GM18507 (cell line): ENCODE results near the gene ATG16L1.

ENCODE experiments used
- DNase-seq: peaks from one replicate; pipeline ENCODE4 v3.0.0; 2011; ENCODE audit warnings: low read depth; ENCODE audit not compliant: insufficient read length; ENCODE audit errors: extremely low spot score
- FAIRE-seq: peaks from 2 replicates; lab custom pipeline; 2011; peaks lifted over from hg19 to GRCh38; lab: Jason Lieb, UNC

Gene ATG16L1

DNA sequence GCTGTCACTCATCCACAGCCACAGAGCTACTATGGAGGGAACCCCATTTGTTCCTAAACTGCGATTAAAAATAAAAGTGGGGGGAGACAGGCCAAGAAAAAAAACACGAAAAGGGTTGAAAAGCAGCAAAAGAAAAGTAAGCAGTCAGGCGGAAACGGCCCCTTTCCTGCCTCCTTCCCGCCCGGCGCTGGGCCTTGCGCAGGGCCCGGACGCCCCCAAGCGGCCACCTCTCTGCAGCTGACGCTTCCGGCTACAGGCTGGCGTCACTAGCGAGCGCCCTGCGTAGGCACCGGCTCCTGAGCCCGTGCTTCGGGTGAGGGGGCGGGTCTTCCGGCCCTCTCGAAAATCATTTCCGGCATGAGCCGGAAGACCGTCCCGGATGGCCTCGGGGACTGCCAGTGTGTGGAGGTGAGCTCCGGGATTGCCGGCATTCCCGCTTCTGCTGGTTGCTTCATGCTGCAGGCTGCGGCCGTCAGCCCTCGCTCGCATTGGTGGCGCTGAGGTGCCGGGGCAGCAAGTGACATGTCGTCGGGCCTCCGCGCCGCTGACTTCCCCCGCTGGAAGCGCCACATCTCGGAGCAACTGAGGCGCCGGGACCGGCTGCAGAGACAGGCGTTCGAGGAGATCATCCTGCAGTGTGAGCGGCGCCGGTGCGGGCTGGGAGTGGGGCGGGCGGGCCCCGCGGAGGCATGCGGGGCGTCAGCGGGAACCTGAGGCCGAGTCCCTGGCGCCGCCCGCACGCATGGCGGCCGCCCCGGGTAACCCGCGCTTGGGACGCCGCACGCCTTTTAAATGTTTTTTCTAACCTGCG lies at the start of gene ATG16L1:
ATG16L1 (plus strand) TSS at position 368 of the 811 bp plus-strand sequence; CDS start at position 523, 155 bp downstream.
- FAIRE-seq: peak; percentile 94
- DNase-seq: peak; percentile 99

DNA sequence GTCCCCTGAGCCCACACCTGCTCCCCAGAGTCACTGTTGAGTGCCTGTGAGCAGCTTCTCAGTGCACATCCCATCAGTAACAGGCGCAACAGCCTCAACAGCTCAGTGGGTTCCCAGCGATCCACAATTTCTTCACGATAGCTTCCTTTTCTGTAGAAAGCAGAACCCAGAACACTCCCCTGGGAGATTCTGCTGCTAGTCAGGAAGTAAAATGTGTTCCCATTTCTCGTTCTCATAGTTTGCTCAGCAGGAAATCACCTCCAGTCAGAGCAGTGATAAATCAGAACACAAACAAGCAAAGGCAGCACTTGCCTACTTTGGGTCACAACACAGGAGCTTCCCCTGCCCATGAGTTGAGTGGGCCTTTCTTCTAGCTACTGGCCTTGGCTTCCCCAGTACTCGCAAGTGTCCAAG lies 48.9 kb upstream of the ATG16L1 start:
- DNase-seq: no peak
- peak; percentile 65 for FAIRE-seq

DNA sequence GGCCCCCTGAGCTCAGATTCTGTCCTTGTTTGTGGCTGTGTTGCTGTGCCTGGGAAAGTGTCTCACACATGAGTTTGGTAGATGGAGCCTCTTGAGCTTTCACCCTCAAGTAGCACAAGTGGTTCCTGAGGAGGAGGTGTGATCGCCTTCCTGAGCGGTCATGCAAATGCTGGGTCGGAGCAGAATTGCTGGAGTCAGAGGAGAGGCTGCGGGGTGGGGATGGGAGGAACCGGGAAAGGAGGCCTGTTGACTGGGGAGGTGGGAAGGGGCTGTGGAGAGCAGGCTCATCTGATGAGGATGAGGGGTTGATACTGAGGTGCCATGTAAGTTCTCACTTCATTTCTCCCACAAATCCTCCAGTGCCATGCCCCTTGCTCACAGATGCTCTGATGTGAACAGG lies 48.4 kb upstream of the ATG16L1 start:
- no peak for DNase-seq
- FAIRE-seq: no peak

DNA sequence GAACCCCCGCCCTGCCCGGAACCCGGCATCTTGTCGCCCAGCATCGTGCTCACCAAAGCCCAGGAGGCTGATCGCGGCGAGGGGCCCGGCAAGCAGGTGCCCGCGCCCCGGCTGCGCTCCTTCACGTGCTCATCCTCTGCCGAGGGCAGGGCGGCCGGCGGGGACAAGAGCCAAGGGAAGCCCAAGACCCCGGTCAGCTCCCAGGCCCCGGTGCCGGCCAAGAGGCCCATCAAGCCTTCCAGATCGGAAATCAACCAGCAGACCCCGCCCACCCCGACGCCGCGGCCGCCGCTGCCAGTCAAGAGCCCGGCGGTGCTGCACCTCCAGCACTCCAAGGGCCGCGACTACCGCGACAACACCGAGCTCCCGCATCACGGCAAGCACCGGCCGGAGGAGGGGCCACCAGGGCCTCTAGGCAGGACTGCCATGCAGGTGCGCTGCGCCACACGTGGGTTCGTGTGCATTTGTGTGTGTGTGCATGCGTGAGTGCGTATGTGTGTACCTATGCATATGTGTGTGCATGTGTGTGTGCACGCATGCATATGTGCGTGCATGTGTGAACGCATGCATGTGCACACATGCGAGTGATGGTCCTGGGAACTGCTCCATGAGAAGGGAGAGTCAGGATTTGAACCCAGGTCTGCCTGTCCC lies 47.1 kb upstream of the ATG16L1 start:
- no peak for FAIRE-seq

DNA sequence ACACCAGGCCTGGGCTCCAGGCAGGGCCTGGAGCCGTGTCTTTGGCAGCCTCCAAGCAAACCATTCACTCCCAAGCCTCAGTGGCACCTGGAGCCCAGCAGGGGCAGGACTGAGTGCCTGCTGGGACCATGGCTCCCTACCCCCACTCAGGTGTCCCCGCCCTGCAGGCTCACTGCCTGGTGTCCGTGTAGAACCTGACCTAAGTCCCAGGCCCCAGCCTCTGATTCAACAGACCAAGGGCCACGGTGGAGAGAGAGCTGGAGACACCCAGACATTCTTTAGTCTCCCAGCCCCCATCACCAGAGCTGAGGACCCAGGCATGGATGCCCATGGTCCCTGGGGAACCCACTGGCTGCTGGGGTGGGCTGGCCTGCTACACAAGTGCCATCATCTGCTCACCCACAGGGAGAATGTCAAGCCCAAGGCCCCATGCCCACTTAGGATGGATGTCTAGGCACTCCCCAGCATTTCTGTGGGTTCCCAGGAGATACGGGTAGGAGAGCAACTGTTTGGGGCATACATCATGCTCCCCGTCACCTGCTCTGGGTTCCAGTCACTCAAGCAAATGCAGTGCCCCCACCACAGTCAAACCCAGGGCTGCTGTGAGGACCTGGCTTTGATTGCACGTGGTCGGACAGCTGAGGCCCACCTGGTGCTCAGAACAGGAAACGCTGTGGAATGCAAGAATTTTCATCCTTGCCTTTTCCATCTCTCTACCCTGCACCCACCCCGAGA lies 42.9 kb upstream of the ATG16L1 start:
- DNase-seq: no peak

More for the DNA sequence above, 47.1 kb upstream of the ATG16L1 start:
- no peak for DNase-seq

DNA sequence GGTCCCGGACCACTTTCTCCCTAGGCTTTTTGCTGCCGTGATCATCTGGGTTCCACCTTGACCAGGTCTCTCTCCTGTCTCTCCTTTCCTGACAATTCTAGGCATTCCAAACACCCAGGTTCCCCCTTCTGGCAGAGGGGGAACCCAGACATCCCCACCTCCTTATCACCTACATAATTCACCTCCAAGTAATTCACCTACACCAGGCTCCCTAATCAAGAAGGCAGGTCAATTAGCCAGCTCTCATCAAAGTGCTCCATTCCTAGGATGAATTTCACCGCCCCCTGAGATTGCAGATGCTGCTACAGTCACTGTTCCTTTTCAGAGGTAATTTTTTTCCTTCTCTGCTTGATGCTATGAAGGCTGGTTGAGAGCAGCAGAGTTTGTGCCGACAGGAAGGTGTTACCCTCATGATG lies 42.3 kb upstream of the ATG16L1 start:
- DNase-seq: no peak
- no peak for FAIRE-seq

More for the DNA sequence above, 42.9 kb upstream of the ATG16L1 start:
- FAIRE-seq: no peak

DNA sequence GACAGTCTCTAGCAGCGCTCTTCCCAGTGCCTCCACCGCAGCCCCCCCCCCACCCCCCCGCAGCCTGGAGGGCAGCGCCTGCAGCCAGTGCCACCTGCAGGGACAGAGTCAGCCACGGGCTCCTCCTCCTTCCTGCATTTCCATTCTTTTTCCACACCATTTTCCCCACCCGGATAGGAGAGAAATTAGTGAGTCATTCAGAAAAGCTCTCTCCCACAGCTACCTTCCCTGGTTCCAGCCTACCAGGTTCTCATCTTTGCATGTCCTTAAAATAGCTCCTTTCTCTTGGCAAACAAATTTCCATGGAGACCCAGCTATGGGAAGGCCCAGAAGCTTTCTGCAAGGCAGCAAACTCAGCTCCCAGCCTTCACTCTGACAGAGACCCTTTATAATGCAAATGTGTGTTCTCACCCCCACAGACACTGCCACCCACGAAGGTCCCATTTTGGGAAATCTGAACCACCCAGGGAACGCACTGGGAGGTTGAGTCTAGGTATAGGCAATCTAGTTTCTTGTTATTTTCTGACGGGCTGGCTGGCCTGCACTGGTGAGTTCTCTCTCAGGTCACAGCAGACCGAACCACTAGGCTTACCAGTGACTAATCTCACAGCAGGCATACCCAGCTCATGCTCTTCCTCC lies 41.8 kb upstream of the ATG16L1 start:
- no peak for FAIRE-seq
- no peak for DNase-seq

DNA sequence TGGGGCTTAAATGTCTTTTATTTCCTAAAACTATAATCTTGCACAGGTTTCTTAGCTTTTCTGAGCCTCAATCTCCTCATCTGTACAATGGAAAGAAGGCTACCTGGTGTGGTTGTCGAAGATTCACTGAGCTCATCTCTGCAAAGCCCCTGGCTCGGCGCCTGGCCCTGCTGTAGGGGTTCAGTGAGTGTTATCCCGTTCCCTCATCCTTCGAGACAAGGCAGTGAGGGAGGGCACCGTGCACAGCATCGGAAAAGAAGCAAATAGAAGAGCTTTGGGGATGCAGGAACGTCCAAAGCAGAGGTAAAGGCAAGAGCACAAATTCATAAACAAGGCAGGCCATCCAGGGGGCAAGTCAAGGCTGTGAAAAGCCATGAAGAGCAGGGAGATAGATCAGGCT lies 41.2 kb upstream of the ATG16L1 start:
- no peak for DNase-seq
- no peak for FAIRE-seq

DNA sequence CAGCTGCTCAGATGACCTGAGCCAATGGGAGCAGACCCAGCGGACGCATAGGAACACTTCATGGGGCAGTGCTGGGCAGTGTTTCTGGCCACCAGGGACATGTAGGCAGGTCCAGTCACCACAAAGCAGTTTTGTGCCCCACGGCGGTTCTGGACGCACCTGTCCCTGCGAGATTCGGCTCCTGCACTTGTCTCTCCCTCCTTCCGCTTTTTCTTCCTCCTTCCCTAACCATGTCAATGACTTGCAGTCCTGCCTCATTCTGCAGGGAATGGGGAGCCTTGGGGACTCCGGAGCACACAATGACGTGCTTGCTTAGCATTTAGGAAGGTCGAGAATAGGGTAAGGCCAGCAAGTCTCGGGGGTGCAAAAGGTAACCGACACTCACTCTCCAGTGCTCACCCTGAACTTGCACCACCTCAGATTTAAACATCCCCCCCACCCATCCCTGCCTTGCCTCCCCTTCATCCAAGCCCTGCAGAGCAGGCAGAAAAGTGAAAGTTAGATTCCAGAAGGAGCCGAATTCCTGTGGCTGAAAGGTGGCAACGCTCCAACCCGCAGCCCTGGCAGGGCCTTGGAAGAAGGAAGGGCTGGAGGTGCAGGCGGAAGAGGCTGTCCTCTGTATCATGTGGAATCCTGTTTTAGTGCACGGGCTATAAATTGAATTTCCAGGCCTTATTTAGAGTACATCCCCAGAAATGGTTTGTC lies 40.5 kb upstream of the ATG16L1 start:
- FAIRE-seq: no peak
- no peak for DNase-seq

DNA sequence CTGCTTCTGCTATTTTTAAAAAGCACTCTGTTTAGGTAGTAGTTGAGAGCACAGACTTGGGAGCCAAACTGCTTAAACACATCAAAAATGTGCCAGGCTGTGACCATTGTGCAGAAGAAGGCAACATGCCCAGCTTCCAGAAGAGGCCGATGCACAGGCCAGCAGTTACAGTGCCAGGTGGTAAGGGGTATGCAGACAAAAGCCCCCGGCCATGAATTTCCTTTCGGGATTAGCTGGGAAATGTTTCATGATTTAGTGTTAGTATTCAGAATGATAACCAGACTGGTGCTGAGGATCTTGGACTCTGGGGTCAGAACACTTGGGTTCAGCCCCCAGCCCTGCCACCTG lies 40.0 kb upstream of the ATG16L1 start:
- DNase-seq: no peak
- no peak for FAIRE-seq

DNA sequence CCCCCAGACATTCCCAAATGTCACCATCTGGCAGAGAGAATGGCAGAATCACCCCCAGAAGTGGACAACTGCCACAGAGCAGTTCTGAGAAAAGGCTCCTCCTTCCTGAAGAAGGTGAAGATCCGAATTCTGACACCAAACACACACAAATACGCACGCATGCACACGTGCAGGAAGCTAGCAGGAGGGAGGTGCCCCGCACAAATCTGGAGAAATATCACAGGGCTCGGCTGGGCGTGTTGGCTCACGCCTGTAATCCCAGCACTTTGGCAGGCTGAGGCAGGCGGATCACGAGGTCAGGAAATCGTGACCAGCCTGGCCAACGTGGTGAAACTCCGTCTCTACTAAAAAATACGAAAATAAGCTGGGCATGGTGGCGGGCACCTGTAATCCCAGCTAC lies 38.5 kb upstream of the ATG16L1 start:
- no peak for DNase-seq
- no peak for FAIRE-seq

DNA sequence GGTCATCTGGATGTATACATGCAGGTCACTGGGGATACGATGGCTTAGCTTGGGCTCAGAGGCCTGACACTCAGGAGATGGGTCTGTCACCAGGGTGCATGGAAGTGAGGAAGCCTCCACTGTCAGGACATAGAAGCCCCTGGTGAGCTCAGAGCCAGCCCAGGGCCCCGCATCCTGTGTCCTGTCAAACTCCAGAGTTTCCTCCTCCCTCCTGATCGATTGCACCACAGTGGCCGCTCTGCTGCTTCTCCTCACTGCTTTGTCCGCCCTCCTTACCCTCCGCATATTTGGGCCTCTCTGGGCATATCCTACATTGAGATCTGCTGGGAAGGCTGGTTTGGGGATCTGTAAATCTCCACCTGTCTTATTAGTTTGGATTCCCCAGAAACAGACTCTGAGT lies 37.5 kb upstream of the ATG16L1 start:
- DNase-seq: no peak
- FAIRE-seq: no peak

DNA sequence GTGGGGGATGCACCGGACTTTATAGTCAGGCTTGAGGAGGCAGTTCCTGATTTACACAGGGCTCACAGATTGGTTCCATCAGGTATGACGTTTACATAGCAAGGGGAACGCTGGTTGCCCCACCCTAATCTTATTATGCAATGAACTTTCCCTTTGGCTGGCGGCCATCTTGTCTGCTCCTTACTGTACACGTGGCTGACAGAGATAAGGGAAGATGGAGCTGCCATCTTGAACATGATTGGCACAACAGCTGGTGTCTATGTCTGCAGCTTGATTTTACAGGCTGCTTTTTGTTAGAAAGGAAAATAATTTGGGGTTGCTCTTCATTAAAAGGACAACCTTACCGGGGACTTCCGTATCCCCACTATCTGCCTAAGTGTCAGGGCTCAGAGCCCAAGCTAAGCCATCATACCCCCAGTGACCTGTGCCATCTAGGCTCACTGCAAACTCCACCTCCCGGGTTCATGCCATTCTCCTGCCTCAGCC lies 33.5 kb upstream of the ATG16L1 start:
- FAIRE-seq (no peak), DNase-seq (no peak)

DNA sequence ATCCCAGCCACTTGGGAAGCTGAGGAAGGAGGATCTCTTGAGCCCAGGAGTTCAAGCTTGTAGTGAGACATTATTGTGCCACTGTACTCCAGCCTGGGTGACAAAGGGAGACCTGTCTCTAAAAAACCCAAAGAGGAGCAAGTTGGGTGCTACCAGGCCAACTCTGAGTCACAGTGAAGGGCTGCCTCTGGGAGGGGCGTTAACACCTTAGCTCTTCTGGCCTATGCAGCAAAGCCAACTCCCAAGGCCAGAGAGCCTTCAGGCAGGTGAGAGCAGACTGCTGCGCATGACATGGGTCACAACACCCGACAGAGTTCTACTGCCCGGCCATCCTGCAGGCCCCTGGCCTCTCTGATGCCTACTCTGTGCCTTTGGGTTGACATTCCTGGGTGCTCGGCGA lies 32.6 kb upstream of the ATG16L1 start:
- DNase-seq: no peak
- FAIRE-seq: no peak

DNA sequence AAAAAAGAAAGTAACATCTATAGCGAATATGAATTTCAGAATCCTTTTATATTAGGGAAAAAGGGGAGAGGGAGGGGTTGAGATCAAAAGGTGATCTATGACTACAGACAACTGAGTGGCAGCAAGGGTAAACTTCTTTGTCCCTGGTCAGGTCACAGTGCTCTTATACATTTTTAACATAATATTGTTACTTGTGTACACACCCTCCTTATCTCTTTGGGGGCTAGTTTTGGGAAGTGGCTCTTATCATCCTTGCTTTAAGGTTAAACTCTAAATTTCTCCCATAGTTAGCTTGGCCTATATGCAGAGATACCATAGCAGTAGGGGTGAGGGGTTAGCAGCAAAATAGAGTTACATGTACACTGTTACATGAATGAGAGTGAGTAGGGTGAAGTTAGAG lies 31.6 kb upstream of the ATG16L1 start:
- DNase-seq (no peak), FAIRE-seq (no peak)

DNA sequence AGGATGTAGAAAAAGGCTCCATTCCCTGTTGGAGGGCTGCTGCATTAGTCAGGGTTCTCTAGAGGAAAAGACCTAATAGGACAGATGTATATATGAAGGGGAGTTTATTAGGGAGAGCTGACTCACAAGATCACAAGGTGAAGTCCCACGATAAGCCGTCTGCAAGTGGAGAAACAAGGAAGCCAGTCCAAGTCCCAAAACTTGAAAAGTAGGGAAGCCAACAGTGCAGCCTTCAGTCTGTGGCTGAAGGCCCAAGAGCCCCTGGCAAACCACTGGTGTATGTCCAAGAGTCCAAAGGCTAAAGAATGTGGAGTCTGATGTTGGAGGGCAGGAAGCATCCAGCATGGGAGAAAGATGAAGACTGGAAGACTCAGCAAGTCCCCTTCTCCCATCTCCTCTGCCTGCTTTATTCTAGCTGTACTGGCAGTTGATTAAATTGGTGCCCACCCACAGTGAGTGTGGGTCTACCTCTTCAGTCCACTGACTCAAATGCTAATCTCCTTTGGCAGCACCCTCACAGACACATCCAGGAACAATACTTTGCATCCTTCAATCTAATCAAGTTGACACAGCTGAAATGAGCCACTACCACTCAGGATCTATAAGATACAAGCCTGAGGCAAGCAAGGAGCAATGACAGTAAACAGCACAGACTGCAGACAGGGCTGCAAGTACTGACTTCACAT lies 30.0 kb upstream of the ATG16L1 start:
- no peak for DNase-seq
- FAIRE-seq: no peak

DNA sequence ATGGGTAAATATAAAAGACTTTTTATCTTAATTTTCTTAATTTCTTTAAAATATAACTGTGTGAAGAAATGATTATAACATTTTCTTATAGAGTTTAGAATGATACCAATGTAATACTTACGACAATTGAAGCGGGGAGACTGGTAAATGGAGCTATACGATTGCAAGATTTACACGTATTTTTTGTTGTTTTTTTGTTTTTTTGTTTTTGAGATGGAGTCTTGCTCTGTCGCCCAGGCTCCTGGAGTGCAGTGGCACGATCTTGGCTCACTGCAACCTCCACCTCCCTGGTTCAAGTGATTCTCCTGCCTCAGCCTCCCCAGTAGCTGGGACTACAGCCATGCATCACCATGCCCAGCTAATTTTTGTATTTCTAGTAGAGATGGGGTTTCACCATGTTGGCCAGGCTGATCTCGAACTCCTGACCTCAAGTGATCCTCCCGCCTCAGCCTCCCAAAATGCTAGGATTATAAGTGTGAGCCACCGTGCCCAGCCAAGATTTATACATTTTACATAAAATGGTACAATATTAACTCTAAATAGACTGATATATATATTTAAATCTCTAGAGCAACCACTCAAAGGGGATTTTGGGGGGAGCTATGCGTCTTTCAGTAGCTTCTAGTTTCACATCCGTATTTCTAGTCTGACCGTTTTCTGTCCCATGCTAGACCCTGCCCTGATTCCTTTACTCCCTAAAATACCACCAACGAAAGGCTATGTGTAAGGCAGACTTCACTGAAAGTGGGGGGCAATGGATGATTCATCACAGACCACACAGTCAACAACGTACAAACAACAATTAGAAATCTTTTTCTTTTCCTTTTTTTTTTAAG lies 28.2 kb upstream of the ATG16L1 start:
- FAIRE-seq: peak; percentile 80
- peak; percentile 53 for DNase-seq
